NCI-H510A (cell line): Measurements from ENCODE around the gene C16orf54.
"Not testable (repeated sequence)": the region's sequence is repeated elsewhere in the genome, so short reads cannot be mapped to it uniquely, and the experiment has no call there.

Experiments used
- DNase-seq: peaks from one replicate; lab custom pipeline; 2025; lab: John Stamatoyannopoulos, UW

Gene C16orf54, protein sequence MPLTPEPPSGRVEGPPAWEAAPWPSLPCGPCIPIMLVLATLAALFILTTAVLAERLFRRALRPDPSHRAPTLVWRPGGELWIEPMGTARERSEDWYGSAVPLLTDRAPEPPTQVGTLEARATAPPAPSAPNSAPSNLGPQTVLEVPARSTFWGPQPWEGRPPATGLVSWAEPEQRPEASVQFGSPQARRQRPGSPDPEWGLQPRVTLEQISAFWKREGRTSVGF

GRCh38 chr16:29745853-29746345 lies at the start of gene C16orf54:
Gene C16orf54 (minus strand): TSS chr16:29745990. CDS start chr16:29744951, 1,039 bp downstream.
- no peak for DNase-seq

DNA sequence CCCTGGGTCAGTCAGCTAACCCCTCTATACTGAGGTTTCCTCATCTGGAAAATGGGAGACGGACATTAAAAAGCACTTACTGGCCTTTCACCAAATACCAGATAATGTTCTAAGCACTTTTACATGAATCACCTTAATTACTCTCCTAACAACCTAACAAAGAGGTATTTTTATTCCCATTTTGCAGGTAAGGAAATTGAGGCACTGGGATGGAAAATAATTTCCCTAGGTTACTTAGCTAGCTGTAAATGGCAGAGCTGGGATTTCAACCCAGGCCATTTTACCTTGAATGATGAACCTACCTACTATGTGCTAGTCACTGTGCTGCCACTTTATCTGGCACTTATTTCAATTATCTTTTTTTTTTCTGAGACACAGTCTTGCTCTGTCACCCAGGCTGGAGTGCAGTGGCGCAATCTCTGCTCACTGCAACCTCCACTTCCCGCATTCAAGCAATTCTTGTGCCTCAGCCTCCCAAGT lies 48.5 kb upstream of the C16orf54 start:
- DNase-seq: no peak

DNA sequence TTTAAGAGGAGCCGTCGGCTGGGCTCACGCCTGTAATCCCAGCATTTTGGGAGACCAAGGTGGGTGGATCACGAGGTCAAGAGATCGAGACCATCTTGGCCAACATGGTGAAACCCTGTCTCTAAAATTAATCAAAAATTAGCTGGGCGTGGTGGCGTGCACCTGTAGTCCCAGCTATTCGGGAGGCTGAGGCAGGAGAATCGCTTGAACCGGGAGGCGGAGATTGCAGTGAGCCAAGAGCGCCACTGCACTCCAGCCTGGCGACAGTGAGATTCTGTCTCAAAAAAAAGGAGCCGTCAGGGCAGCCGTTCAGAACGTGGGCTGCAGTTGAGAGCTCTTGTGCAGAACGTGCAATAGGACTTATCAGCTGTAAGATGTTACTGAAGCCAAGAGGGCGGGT lies 47.4 kb upstream of the C16orf54 start:
- not testable (repeated sequence) for DNase-seq

GRCh38 chr16:29791845-29792807 lies 46.3 kb upstream of the C16orf54 start:
- no peak for DNase-seq

DNA sequence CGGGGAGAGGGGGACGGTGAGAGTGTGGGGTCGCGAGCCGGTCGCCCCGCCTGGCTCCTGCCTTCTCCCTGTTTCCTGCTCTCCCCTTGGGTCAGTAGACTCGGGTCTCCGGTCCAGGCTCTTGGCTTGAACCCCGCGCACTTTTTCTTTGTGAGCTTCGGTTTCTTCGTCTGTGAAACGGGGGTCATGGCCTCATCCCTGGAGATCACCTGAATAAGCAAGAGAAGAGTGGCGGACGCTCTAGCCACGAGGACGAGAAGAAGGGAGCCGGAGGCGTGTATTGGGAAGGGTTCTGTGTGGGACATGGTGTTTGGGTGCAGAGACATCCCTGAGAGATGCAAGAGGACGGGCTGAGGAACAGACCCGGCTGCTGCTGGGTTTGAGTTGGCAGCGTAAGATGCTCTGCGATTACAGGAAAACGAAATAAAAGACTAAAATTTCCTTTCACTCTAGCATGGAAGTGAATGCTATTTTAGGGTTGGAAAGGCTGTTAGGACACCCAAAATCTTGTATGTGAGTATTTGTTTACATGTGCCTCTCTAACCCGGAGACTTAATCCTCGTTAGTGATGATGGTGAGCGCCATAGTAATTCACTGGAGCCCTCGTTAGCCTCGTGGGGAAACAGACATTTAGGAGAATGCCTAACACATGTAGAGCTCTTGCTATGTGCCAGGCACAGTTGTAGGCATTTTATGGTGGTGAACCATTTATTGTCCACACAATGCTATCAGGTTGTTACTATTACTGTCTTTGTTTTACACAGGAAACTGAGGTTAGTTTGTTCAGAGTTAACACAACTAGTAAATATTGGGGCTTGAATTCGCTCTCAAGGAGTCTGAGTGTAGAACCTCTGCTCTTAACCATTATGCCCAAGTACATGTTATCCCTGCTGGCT lies 45.4 kb upstream of the C16orf54 start:
- DNase-seq: no peak

DNA sequence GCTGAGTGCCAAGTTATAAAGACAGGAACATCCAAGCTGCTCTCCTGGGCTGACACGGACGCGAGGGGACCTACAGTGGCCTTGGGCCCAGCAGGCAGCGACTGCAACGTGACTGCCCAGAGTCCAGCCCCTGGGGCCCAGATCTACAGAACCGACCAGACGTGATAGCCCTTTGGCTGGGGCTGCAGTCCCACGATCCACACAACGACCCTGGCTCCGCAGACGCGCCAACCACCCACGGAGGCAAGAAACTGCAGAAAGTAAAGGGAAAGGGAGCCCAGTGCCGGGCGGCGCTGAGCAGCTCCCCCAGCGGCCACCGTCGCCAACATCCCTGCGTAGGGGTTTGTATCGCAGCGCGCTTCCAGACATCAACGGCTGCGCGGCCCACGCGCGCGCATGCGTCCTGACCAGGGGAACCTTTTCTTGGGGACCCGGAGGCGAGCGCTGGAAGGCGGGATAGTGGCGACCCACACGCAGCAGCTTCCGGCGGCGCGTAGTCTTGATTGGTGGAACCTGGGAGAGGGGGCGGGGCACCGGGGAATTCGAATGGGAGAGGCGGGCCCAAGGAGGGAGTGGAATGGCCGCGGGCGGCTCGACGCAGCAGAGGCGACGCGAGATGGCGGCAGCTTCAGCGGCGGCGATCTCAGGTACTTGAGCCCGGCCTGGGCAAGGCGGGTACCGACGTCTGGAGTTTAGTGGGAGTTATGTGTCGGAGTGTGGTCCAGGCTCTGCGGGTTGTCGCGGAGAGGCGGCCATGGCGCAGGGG lies 44.6 kb upstream of the C16orf54 start, which contains the start of gene KIF22:
Gene KIF22, plus strand, starts transcription at position 569 of the 766 bp plus-strand sequence. Its CDS starts 9 bp downstream, at position 578.
- DNase-seq: peak; percentile 99

DNA sequence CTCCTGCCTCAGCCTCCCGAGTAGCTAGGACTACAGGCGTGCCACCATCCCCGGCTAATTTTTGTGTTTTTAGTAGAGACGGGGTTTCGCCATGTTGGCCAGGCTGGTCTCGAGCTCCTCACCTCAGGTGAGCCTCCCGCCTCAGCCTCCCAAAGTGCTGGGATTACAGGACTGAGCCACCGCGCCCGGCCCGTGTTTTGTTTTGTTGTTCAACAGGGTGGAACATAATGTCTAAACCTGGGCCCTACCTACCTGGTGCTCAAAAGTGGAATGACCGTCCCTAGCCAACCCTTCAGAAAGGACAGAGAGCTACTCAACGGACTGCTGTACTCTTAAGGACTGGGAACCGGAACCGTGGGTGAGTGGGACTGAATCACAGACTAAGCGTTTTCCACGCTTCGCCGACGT lies 44.0 kb upstream of the C16orf54 start:
- no peak for DNase-seq

DNA sequence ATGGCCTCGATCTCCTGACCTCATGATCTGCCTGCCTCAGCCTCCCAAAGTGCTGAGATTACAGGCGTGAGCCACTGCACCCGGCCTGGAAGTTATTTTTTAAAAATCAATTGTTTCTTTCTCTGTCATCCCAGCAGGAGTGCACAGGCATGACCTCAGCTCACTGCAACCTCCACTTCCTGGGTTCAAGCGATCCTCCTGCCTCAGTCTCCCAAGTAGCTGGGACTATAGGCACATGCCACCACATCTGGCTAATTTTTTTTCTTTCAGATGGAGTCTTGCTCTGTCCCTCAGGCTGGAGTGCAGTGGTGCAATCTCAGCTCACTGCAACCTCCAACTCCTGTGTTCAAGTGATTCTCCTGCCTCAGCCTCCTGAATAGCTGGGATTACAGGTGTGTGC lies 41.4 kb upstream of the C16orf54 start:
- DNase-seq: not testable (repeated sequence)

DNA sequence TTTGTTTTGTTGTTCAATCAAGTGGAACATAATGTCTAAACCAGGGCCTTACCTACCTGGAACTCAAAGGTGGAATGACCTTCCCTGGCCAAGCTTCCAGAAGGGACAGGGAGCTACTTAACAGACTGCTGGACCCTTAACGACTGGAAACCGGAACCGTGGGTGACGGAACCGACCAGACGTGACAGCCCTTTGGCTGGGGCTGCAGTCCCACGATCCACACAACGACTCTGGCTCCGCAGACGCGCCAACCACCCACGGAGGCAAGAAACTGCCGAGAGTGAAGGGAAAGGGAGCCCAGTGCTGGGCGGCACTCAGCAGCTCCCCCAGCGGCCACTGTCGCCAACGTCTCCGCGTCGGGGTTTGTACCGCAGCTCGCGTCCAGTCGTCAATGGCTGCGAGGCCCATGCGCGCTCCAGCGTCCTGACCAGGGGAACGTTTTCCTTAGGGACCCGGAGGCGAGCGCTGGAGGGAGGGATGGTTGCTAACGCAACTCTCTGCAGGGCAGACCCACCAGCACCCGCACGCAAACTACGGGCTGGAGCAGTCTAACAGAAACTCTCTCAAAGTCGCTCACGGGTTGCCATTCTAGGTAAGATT lies 39.2 kb upstream of the C16orf54 start:
- no peak for DNase-seq

- no peak for DNase-seq
These were observed 38.4 kb upstream of the C16orf54 start for GRCh38 chr16:29784157-29784556.

- DNase-seq: peak; percentile 18
These were observed 37.5 kb upstream of the C16orf54 start for GRCh38 chr16:29783094-29783953.

GRCh38 chr16:29779474-29779873 lies 33.7 kb upstream of the C16orf54 start:
- no peak for DNase-seq

DNA sequence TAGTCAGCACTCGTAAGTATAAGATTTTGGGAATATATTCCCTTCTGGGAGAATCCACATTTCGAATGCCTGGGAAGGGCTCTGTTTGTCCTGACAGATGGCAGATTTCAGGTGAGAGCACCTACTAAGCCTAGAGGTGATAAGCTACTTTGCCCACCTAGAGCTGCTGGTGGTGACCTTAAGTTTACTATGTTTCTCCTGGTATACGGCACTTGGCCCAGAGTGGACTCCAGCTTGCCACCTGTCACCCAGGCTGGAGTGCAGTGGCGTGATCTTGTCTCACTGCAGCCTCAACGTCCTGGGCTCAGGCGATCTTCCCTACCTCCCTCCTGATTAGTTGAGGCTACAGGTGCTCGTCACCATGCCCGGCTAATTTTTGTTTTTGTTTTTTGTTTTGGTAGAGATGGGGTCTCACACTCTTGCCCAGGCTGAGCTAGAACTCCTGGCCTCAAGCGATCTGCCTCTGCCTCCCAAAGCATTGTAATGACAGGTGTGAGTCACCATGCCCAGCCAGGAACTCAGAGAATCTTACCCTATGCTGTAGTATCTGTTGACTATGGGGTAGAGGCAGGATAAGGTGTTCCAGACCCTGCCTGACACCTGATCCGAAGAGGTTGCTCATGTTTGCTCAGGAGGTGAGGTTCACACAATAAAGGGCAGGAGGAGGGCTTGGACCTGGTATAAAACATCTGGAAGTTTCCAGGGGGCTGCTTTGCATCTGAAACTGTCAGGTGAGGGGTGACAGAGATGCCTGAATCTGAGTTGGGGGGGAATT lies 32.0 kb upstream of the C16orf54 start, which contains the start of gene ZG16:
Gene ZG16, plus strand, starts transcription at position 681 of the 775 bp plus-strand sequence. CDS start 1,011 bp downstream, outside the sequence.
- no peak for DNase-seq

DNA sequence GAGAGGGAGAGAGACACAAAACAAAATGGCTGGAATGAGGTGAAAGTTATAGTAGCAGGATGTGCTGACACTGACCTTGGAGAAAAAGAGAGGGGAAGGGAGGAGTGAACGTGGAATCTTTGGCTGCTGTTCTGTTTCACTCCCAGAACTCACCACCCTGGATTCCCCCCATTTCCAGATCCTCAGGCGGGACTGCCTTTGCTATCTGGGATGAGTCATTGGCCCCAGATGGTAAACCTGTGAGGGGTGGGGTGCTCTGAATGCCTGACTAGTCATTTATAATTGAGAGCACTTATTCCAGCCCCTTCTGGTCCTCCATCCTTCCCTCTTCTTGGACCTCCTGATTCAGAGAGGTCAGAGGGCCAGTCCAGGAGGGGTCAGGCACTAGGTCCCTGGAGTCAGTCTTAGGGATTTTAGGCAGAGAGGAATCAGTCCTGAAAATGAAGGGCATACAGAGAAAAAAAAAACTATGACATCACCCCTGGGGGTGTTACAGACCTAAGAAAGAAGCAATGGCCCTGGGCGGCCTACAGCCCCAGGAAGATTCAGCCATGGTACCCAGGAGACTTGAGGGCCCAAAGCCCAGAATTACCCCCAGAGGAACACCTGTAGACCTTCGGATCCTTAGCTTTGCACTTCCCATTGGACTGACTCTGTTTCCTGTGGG lies 30.1 kb upstream of the C16orf54 start:
- no peak for DNase-seq

DNA sequence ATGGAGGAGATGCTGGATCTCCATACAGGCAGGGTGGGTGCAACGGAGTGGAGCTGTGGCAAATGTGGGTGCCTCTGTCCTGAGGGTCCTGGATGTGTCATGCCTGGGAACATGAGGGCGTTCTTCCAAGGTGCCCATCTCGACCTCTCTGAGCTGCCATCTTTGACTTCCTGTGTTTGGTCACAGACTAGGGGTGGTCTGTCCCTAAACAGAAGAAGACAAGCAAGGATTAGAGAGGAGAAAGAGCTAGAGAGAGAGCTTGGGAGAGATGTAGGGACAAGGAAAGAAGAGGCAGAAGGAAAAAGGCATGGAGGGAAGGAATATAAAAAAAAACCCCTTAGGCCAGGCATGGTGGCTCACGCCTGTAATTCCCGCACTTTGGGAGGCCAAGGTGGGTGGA lies 28.9 kb upstream of the C16orf54 start:
- no peak for DNase-seq

DNA sequence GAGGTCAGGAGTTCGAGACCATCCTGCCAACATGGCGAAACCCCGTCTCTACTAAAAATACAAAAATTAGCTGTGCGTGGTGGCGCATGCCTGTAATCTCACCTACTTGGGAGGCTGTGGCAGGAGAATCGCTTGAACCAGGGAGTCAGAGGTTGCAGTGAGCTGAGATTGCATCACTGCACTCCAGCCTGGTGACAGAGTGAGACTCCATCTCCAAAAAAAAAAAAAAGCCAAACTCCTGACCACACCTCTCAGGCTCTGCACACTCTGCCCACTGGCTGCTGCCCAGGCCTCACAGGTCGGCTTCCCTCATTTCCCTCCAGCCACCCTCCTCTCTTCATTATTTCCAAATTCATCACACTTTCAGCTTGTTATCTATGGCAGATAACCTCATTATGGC lies 26.5 kb upstream of the C16orf54 start:
- not testable (repeated sequence) for DNase-seq

DNA sequence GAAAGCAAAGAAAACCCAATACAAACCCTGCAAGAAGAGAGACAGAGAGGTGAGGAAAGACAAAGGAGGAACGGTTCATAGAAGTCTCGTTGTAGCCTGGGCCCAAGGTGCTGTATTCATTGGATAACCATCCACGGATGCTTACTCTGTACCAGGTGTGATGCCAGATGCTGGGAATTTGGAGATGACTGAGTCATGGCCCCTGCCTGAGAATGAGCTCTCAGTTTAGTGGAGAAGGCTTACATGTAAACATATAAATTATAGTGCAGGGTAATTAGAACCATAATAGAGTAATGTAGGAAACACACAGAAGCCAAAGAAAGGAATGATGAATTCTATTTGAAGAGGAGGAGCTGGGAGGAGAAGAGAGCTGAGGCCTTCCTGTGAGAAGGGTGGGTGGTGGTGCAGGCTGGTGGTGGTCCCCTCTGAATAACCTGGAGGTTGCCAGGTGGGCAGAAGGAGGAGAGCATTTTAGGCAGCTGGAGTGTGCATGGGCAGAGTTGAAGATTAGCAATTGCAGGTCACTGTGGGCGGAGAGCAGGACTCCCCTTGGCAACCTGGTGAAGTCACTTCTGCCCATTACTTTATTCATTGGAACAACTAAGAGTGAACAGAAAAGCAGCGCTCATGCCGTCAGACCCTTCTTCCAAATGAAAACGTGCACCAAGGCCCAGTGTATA lies 24.6 kb upstream of the C16orf54 start:
- DNase-seq: no peak
